Measurements from ENCODE around the gene BRWD1. TPM values are rescaled to one million over a fixed set of nuclear protein-coding genes. Genes with fewer than 3 reads are reported as not detected.

BRWD1 gene
- total RNA-seq, 2 experiments from 2014 or later: 39.5 to 45.3 TPM

- CTCF ChIA-PET: no interaction called here
- Mint-ChIP-seq H3K9me3 (no peaks in the 10 kb centered on the region), H3K36me3 (ENCODE audit: low read depth) (peaks cover 65% of the 10 kb centered on the region), H3K27me3 (no peaks in the 10 kb centered on the region), H3K4me3 (no peak overlapping the region), H3K4me1 (peaks cover 24% of the 10 kb centered on the region), H3K27ac (no peak overlapping the region)
- no peak for DNase-seq
- POLR2A ChIA-PET: interaction anchor here (2.8 kb wide), 1 partner anchor 15 kb away, joined by 11 read pairs; the partner anchor contains the start of gene PSMG1
Measured at GRCh38 chr21:39198800-39199199, 114.6 kb downstream of the BRWD1 start.

GRCh38 chr21:39197448-39198233, 115.8 kb downstream of the BRWD1 start:
- DNase-seq: no peak
- CTCF ChIA-PET: interaction anchor here (1.0 kb wide), 1 partner anchor 14 kb away, joined by 3 read pairs; the partner anchor contains the start of gene PSMG1
- H3K9me3 Mint-ChIP-seq: no peaks in the 10 kb centered on the region
- POLR2A ChIA-PET: interaction anchor here (2.5 kb wide), 1 partner anchor 14 kb away, joined by 22 read pairs; the partner anchor contains the start of gene PSMG1
- no peak overlapping the region for H3K27ac Mint-ChIP-seq
- H3K36me3 Mint-ChIP-seq (ENCODE audit: low read depth): peaks cover 61% of the 10 kb centered on the region
- H3K4me3 Mint-ChIP-seq: no peak overlapping the region
- no peaks in the 10 kb centered on the region for H3K27me3 Mint-ChIP-seq
- H3K4me1 Mint-ChIP-seq: peaks cover 24% of the 10 kb centered on the region

- Mint-ChIP-seq H3K27ac (peak overlapping the region; percentile 71), H3K9me3 (no peaks in the 10 kb centered on the region), H3K4me1 (peaks cover 24% of the 10 kb centered on the region), H3K27me3 (no peaks in the 10 kb centered on the region), H3K36me3 (ENCODE audit: low read depth) (peaks cover 62% of the 10 kb centered on the region), H3K4me3 (peak overlapping the region; percentile 56)
- CTCF ChIA-PET: interaction anchor here (1.0 kb wide), 1 partner anchor 13 kb away, joined by 3 read pairs; the partner anchor contains the start of gene PSMG1
- POLR2A ChIA-PET: interaction anchor here (1.0 to 2.5 kb wide), 2 partner anchors 13 to 59 kb away, joined by 3 to 22 read pairs; partner anchors contain the start of gene PSMG1
- DNase-seq: no peak
Measured at GRCh38 chr21:39196838-39197237, 116.6 kb downstream of the BRWD1 start.

- peak overlapping the region; percentile 71 for H3K27ac Mint-ChIP-seq
- H3K4me3 Mint-ChIP-seq: peak overlapping the region; percentile 56
- H3K4me1 Mint-ChIP-seq: peaks cover 24% of the 10 kb centered on the region
- DNase-seq: no peak
- H3K9me3 Mint-ChIP-seq: no peaks in the 10 kb centered on the region
- peaks cover 61% of the 10 kb centered on the region for H3K36me3 Mint-ChIP-seq (ENCODE audit: low read depth)
- CTCF ChIA-PET: interaction anchor here (1.0 kb wide), 1 partner anchor 13 kb away, joined by 3 read pairs; the partner anchor contains the start of gene PSMG1
- POLR2A ChIA-PET: interaction anchor here (1.0 to 2.5 kb wide), 2 partner anchors 13 to 59 kb away, joined by 3 to 22 read pairs; partner anchors contain the start of gene PSMG1
- no peaks in the 10 kb centered on the region for H3K27me3 Mint-ChIP-seq
Measured at GRCh38 chr21:39196310-39196709, 117.1 kb downstream of the BRWD1 start.

- Mint-ChIP-seq H3K4me1 (peaks cover 32% of the 10 kb centered on the region), H3K27me3 (no peaks in the 10 kb centered on the region), H3K36me3 (ENCODE audit: low read depth) (peaks cover 49% of the 10 kb centered on the region), H3K9me3 (no peaks in the 10 kb centered on the region), H3K4me3 (no peak overlapping the region), H3K27ac (no peak overlapping the region)
- no peak for DNase-seq
- CTCF ChIA-PET: no interaction called here
- POLR2A ChIA-PET: interaction anchor here (0.7 kb wide), 1 partner anchor 10 kb away, joined by 3 read pairs; the partner anchor contains the start of gene PSMG1
Measured at GRCh38 chr21:39193380-39193779, 120.1 kb downstream of the BRWD1 start.

- H3K4me1 Mint-ChIP-seq: peaks cover 12% of the 10 kb centered on the region
- no peak overlapping the region for H3K27ac Mint-ChIP-seq
- ChIA-PET POLR2A (interaction anchor here (1.2 to 1.3 kb wide), 2 partner anchors 25 to 190 kb away, joined by 3 read pairs; a partner anchor contains a TSS), CTCF (interaction anchor here (0.7 kb wide), 1 partner anchor 9 kb away, joined by 3 read pairs; no protein-coding TSS in a partner anchor)
- no peak for DNase-seq
- no peak overlapping the region for H3K4me3 Mint-ChIP-seq
- no peaks in the 10 kb centered on the region for H3K27me3 Mint-ChIP-seq
- H3K36me3 Mint-ChIP-seq (ENCODE audit: low read depth): peaks cover 28% of the 10 kb centered on the region
- H3K9me3 Mint-ChIP-seq: no peaks in the 10 kb centered on the region
Measured at GRCh38 chr21:39189857-39190604, 123.4 kb downstream of the BRWD1 start.

- DNase-seq: no peak
- ChIA-PET CTCF (no interaction called here), POLR2A (no interaction called here)
- H3K36me3 Mint-ChIP-seq (ENCODE audit: low read depth): peaks cover 21% of the 10 kb centered on the region
- peaks cover 23% of the 10 kb centered on the region for H3K4me1 Mint-ChIP-seq
- no peaks in the 10 kb centered on the region for H3K9me3 Mint-ChIP-seq
- no peaks in the 10 kb centered on the region for H3K27me3 Mint-ChIP-seq
- H3K4me3 Mint-ChIP-seq: no peak overlapping the region
- no peak overlapping the region for H3K27ac Mint-ChIP-seq
Measured at GRCh38 chr21:39188521-39189139, 124.8 kb downstream of the BRWD1 start.

GRCh38 chr21:39187141-39187540, 126.3 kb downstream of the BRWD1 start:
- POLR2A ChIA-PET: no interaction called here
- CTCF ChIA-PET: interaction anchor here (1.4 kb wide), 1 partner anchor 11 kb away, joined by 3 read pairs; no protein-coding TSS in a partner anchor
- H3K36me3 Mint-ChIP-seq (ENCODE audit: low read depth): peaks cover 27% of the 10 kb centered on the region
- no peaks in the 10 kb centered on the region for H3K9me3 Mint-ChIP-seq
- H3K4me3 Mint-ChIP-seq: no peak overlapping the region
- no peak for DNase-seq
- H3K27me3 Mint-ChIP-seq: no peaks in the 10 kb centered on the region
- no peak overlapping the region for H3K27ac Mint-ChIP-seq
- H3K4me1 Mint-ChIP-seq: peaks cover 26% of the 10 kb centered on the region

GRCh38 chr21:39186676-39187075, 126.8 kb downstream of the BRWD1 start:
- Mint-ChIP-seq H3K27ac (no peak overlapping the region), H3K4me3 (no peak overlapping the region), H3K36me3 (ENCODE audit: low read depth) (peaks cover 25% of the 10 kb centered on the region), H3K27me3 (no peaks in the 10 kb centered on the region), H3K9me3 (no peaks in the 10 kb centered on the region), H3K4me1 (peaks cover 31% of the 10 kb centered on the region)
- ChIA-PET POLR2A (interaction anchor here (4.2 kb wide), 1 partner anchor 127 kb away, joined by 60 read pairs; the partner anchor contains the start of gene BRWD1), CTCF (interaction anchor here (1.4 kb wide), 1 partner anchor 10 kb away, joined by 3 read pairs; no protein-coding TSS in a partner anchor)
- DNase-seq: no peak

- POLR2A ChIA-PET: interaction anchor here (2.4 to 4.2 kb wide), 5 partner anchors 15 to 201 kb away, joined by 11 to 60 read pairs (median 42); partner anchors contain the start of genes BRWD1 and HMGN1
- H3K36me3 Mint-ChIP-seq (ENCODE audit: low read depth): peaks cover 21% of the 10 kb centered on the region
- H3K4me1 Mint-ChIP-seq: peaks cover 36% of the 10 kb centered on the region
- no peaks in the 10 kb centered on the region for H3K27me3 Mint-ChIP-seq
- peak overlapping the region; percentile 25 for H3K4me3 Mint-ChIP-seq
- H3K9me3 Mint-ChIP-seq: no peaks in the 10 kb centered on the region
- no peak for DNase-seq
- H3K27ac Mint-ChIP-seq: no peak overlapping the region
- CTCF ChIA-PET: interaction anchor here (1.2 to 2.7 kb wide), 2 partner anchors 202 to 380 kb away, joined by 3 to 12 read pairs; no protein-coding TSS in a partner anchor
Measured at GRCh38 chr21:39185157-39185556, 128.3 kb downstream of the BRWD1 start.

GRCh38 chr21:39184050-39184980, 129.1 kb downstream of the BRWD1 start:
- ChIA-PET CTCF (interaction anchor here (1.0 to 2.7 kb wide), 10 partner anchors 11 to 416 kb away, joined by 3 to 12 read pairs (median 4); partner anchors contain the start of genes BRWD1, HMGN1 and LCA5L), POLR2A (interaction anchor here (0.7 to 4.2 kb wide), 19 partner anchors 8 to 379 kb away, joined by 3 to 60 read pairs (median 6); partner anchors contain the start of genes BRWD1, ETS2 and HMGN1)
- Mint-ChIP-seq H3K36me3 (ENCODE audit: low read depth) (peaks cover 28% of the 10 kb centered on the region), H3K4me1 (peaks cover 40% of the 10 kb centered on the region), H3K9me3 (no peaks in the 10 kb centered on the region), H3K27me3 (no peaks in the 10 kb centered on the region), H3K27ac (peak overlapping the region; percentile 92), H3K4me3 (peak overlapping the region; percentile 97)
- DNase-seq: no peak

Measured in activated CD4-positive, alpha-beta memory T cell treated with anti-CD3 and anti-CD28 coated beads, Interleukin-2, amount 10 ng/mL, durations not matched to agents 7 days and 5 days (primary cell).